GM21526 (cell line): Measurements from ENCODE around the gene GBA2.

Experiments used
- ATAC-seq: cut with Tn5 transposase; IDR thresholded peaks from one replicate; pipeline ENCODE4 v1.9.1; 2021; ENCODE audit warnings: moderate library complexity; ENCODE audit not compliant: unreplicated experiment, low FRiP score

GBA2 gene

GRCh38 chr9:35767458-35767857 is 18.4 kb upstream of the GBA2 start:
- no peak for ATAC-seq

GRCh38 chr9:35766997-35767396 is 18.0 kb upstream of the GBA2 start:
- ATAC-seq = no peak

GRCh38 chr9:35763803-35764202 is 14.8 kb upstream of the GBA2 start:
- no peak for ATAC-seq

DNA sequence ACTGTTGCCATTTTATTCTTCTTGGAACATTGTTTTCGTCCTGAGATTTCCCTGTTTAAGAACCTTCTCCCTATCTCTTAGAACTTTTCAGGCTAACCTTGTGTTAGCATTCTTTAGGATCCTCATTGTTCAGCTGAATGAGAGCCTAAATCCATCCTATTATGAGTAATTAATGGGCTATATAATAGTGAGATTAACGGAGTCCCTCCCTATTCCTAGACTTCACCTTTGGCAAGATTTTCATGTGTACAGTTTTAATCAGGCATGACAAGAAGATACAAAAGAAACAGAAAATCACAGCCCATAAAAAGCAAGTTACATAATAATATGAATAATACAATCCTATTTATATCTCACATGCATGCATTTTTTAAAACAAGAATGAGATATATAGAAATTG is 14.2 kb upstream of the GBA2 start:
- ATAC-seq = no peak

DNA sequence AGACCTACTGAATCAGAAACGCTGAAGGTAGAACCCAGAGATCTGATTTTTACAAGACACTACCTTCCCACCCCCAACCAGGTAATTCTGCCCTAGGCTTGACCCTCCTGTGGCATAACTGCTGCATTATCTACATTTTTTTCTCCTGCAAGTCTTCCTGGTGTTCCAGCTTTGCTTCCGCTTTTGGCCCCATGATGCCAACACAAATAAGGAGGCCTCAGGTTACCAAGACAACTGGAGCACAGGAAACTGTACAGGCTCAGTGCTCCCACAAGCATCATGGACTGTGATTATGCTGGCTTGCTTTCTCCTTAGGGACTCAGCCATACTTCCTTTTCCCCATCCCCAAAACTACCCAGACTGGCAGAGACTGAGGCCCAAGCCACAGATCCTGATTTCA is 11.6 kb upstream of the GBA2 start:
- ATAC-seq = no peak

DNA sequence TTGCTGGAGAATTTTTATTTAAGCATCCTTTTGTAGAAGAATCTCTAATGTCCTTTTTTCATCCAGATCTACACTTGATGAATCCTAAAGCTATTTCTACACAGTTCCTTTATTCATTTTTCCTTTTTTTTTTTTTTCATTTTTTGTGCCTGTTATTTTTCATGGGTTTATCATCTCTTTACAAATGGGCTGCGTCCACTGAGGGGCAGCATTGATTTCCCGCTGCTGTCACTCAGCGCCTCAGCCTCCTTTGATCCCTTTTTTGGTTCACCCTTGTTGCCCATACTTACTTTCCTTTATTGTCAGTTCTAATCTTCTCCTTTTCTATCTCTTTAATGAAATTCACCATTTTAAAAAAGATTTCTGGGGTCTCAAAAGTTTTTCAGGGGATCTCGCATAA is 10.8 kb upstream of the GBA2 start:
- no peak for ATAC-seq

- no peak for ATAC-seq
These were observed 9.5 kb upstream of the GBA2 start for GRCh38 chr9:35758475-35759050.

DNA sequence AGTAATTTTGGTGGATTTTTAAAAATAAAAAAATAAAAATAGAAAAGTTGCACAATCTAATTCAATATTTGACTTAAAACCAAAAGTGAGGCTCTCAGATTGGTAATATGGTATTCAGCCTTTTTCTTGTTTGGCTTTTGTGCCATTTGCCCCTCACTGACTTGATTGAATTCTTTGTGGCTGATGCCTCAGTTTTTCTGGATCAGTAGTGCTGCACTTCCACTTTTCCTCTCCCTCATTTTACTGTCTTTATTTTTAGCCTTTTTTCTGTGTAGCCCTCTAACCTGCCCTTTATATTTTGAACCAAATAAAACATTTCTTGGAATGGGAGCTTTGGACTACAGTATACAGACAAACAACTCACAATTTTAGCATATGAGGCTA is 8.9 kb upstream of the GBA2 start:
- ATAC-seq = no peak

GRCh38 chr9:35757226-35757891 is 8.3 kb upstream of the GBA2 start:
- ATAC-seq = peak; percentile 31

DNA sequence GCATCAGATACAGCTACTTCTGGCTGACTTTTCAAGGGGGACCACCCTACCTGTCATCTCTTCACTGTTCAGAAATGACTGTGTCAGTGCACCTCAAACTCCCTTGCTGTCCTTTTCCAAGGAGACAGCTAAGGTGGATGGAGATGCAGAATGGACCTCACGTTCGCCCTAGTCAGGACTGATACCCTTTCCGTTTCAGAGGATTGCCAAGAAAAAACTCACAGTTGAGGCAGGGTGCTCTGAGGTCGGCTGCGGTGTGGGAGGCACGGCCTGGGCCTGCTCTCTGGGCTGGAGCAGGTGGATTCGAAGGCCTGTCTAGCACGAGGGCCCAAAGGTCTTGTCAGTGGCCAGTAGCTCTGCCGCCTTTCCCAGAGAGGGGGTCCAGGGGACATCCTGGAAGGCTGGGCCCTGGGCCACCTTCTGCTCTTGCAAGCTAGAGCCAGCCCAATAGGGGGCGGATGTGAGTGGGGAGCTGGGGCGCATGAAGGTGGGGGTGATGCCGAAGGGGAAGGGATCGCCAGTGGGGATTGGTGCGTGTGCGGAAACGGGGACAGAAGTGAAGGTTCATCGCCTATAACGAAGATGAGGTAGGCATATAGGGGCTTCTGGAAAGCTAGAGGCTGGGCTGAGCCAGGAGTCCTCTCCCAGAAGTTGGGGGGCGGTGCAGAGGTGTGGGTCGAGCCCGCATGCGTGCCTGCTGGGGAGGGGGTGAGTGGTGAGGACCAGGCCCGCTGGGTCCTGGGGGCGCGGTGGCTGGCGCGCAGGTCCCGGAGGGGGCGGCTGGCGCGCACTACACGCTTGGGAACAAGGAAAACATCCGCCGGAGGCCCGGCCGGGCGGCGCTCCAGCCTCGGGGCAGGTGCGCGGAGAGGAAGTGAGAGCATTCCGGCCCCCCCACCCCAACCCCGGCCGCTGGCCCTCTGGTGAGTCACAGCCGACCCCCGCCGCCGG is 7.5 kb upstream of the GBA2 start:
- ATAC-seq = peak; percentile 47

GRCh38 chr9:35755071-35755470 is 6.0 kb upstream of the GBA2 start:
- no peak for ATAC-seq

GRCh38 chr9:35754264-35754663 is 5.2 kb upstream of the GBA2 start, which contains the start of gene MSMP:
MSMP (minus strand) TSS chr9:35754276; CDS start chr9:35754129, 147 bp downstream.
- ATAC-seq = no peak

GRCh38 chr9:35753466-35753865 is 4.4 kb upstream of the GBA2 start:
- no peak for ATAC-seq

DNA sequence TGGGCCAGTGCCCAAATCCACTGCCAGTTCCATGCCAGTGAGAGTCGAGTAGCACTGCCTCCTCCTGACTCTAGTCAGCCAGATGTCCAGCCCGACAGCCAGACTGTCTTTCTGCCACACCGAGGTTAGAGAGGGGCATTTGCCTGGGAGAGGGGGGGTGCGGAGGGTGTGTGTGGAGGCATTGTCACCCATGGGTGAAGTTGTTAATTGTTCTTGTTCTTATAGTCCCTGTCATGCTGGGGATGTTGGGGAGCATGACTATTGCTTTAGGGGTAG is 1.2 kb upstream of the GBA2 start:
- no peak for ATAC-seq

DNA sequence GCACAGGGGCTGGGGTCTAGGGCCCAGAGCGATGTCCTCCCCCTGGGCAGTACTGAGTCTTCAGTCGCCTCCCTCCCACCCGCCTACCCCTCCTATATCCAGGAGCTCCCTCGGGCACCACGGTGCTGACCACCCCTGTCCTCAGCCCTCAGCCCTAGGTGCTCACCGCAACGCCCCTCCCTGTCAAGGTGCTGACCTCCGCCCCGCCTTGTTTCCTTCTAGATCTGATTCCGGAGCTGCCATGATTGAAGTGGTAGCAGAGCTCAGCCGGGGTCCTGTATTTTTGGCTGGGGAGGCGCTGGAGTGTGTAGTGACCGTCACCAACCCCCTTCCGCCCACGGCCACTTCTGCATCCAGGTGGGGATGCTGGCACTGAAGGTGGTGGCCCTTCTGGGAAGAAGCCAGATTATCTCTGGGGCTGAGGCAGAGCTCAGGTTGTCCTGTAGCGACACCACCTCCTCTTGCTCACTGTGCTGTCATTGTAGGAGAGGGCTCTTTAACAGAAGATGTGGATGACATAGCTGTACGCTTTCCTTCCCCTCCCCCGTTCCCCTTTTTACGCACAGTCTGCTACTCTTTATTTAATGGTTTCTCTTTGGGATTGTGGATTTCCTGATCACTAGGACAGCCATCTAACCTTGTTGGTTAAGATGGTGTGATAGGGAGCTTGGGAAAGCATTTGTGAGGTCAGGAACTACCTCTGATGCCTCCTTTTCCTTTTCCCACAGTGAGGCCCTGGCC is 657 bp upstream of the GBA2 start:
- ATAC-seq = peak; percentile 33

DNA sequence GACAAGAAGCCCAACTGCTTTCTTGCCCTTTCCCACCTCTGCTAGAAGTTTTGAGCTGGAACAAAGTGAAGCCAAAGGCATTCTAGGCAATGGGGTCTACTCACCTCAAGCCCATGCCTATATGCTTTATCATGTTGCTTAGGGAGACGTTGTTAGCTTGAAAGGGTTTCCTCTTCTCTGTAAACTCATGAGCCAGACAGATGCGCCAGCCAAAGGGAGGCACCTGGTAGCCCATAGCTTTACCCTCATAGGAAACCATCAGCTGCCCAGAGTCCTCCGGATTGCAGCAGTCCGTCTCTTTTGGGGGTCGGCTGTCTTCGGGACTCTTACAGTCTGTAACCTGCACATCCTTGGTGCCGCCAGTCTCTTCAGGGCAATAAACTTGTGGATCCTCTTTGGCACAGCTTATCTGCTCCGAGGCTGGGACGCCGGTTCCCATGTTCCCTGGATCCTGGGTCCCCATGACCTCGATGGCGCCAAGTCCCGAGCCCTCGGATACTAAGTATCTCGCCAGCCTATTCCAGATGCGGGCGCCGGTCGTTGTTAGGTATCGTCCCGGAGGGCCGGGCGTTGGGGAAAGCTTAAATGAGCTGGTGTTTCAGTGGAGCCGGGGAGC is 678 bp downstream of the GBA2 start:
- ATAC-seq = no peak

- ATAC-seq = no peak
These were observed 2.4 kb downstream of the GBA2 start for GRCh38 chr9:35746583-35746982.

GRCh38 chr9:35745569-35745968 is 3.5 kb downstream of the GBA2 start:
- no peak for ATAC-seq

DNA sequence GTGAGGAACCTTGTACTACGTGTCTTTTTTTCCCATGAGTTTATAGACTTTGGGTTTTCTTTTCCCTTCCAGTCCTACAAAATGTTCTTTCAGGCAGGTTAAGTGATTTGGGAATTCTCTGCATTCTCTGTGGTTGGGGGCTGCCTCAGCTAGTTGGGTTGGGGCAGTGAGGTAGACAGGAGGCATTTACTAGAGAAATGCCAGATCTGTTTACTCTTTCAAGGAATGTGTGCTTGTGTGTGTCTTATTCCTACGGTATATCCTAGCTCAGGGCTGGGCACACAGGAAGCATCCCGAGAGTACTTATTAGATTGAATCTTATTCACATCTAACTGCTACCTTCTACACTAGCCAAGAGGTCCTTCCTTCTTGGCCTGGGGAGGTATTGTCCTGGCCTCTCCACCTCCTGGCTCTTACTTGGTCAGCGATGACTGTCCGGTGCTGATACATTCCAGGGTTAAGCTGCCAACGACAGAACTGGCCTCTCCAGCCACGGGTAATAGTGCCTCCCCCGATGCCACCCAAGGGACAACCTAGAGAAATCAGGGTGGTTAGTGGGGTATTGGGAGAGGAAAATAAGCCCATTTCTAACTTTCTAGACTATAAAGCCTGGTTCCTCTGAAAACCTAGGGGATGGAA is 5.0 kb downstream of the GBA2 start:
- ATAC-seq = no peak

- no peak for ATAC-seq
These were observed 5.6 kb downstream of the GBA2 start for GRCh38 chr9:35743452-35743851.
